Sigmoid colon (tissue), 4 donors: ENCODE results near the gene HSPB7.

Source experiments
- POLR2A ChIP-seq, 2 donors: fragments of 450-650 bp; IDR thresholded peaks; one replicate each; pipeline ENCODE4 v1.6.1; 2016; ENCODE audit warnings: antibody characterized with exemption in 2 of 2, mild to moderate bottlenecking in 2 of 2, moderate library complexity in 2 of 2
- POLR2AphosphoS5 ChIP-seq, 4 donors: sonication (generic); formaldehyde crosslinking; IDR thresholded peaks; one replicate each; pipeline ENCODE4 v1.6.1; 2017; ENCODE audit warnings: antibody characterized with exemption in 4 of 4
- TF ChIP-seq, protein P1 (sequence below), 4 experiments: fragments of 450-650 bp in 3 of 4; fragments of 200-600 bp in 1 of 4; IDR thresholded peaks; one replicate each; pipeline ENCODE4 v1.5.1; 2016 to 2019; ENCODE audit warnings: antibody characterized with exemption in 4 of 4, mild to moderate bottlenecking in 3 of 4, moderate library complexity in 2 of 4

GRCh38 chr1:15997076-15997585, 20.7 kb downstream of the HSPB7 start:
- TF ChIP-seq, protein P1, sequence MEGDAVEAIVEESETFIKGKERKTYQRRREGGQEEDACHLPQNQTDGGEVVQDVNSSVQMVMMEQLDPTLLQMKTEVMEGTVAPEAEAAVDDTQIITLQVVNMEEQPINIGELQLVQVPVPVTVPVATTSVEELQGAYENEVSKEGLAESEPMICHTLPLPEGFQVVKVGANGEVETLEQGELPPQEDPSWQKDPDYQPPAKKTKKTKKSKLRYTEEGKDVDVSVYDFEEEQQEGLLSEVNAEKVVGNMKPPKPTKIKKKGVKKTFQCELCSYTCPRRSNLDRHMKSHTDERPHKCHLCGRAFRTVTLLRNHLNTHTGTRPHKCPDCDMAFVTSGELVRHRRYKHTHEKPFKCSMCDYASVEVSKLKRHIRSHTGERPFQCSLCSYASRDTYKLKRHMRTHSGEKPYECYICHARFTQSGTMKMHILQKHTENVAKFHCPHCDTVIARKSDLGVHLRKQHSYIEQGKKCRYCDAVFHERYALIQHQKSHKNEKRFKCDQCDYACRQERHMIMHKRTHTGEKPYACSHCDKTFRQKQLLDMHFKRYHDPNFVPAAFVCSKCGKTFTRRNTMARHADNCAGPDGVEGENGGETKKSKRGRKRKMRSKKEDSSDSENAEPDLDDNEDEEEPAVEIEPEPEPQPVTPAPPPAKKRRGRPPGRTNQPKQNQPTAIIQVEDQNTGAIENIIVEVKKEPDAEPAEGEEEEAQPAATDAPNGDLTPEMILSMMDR (IDR thresholded peaks at IDR 0.05) = no peak
- TF ChIP-seq POLR2AphosphoS5 (IDR thresholded peaks at IDR 0.05) = no peak
- no peak for TF ChIP-seq POLR2A (IDR thresholded peaks at IDR 0.05)
